OCI-LY1 (cell line): ENCODE results near the gene ARPIN.

Source experiments
- CTCF ChIP-seq: fragments of 200-600 bp; sonication (generic), shearing (Covaris generic); IDR thresholded peaks from 2 replicates; pipeline ENCODE4 v1.5.1; 2017; ENCODE audit warnings: mild to moderate bottlenecking, antibody characterized with exemption, low read length, moderate library complexity, mixed read lengths
- EZH2 ChIP-seq: fragments of 200-600 bp; sonication (generic), shearing (Covaris generic); IDR thresholded peaks from 2 replicates; pipeline ENCODE4 v1.8.0; 2017; ENCODE audit warnings: borderline replicate concordance, mixed run types, mild to moderate bottlenecking, antibody characterized with exemption, low read length, moderate library complexity, mixed read lengths

GRCh38 chr15:89870006-89870405, 42.7 kb downstream of the ARPIN start:
- TF ChIP-seq CTCF (no peak), EZH2 (no peak)
